Uterus (tissue), 4 donors: ENCODE results near the gene NEB. TPM values are rescaled to one million over a fixed set of nuclear protein-coding genes. Genes with fewer than 3 reads are reported as not detected.

Experiments used
- DNase-seq, 2 donors: peaks; one replicate each; pipeline ENCODE4 v3.0.0-alpha.2; 2019 to 2020
- H3K27ac ChIP-seq, 2 donors: fragments of 200-600 bp; sonication (generic); 1 replicate in 1 of 2; 2 replicates in 1 of 2; pipeline ENCODE4 v1.5.1; 2016 to 2018
- H3K27me3 ChIP-seq, 2 donors: fragments of 200-600 bp; sonication (generic); one replicate each; pipeline ENCODE4 v1.5.1; 2018 to 2019; ENCODE audit warnings: control low read depth in 1 of 2
- H3K36me3 ChIP-seq, 2 donors: fragments of 200-600 bp; sonication (generic); one replicate each; pipeline ENCODE4 v1.5.1; 2019; ENCODE audit warnings: control low read depth in 1 of 2
- H3K4me1 ChIP-seq, 2 donors: fragments of 200-600 bp; sonication (generic); one replicate each; pipeline ENCODE4 v1.5.1; 2018 to 2019; ENCODE audit warnings: control low read depth in 1 of 2
- H3K4me3 ChIP-seq, 2 donors: fragments of 200-600 bp; sonication (generic); 1 replicate in 1 of 2; 2 replicates in 1 of 2; pipeline ENCODE4 v1.5.1; 2018 to 2019; ENCODE audit warnings: mild to moderate bottlenecking in 1 of 2
- H3K9me3 ChIP-seq, 2 donors: fragments of 200-600 bp; sonication (generic); one replicate each; pipeline ENCODE4 v1.5.1; 2019; ENCODE audit warnings: control low read depth in 1 of 2
- POLR2A ChIP-seq, 2 donors: fragments of 450-650 bp; IDR thresholded peaks; one replicate each; pipeline ENCODE4 v1.6.1; 2016; ENCODE audit warnings: antibody characterized with exemption in 2 of 2, mild to moderate bottlenecking in 1 of 2, moderate library complexity in 1 of 2
- intact Hi-C: fragments of 100-400 bp; cut with DNase I; formaldehyde crosslinking; loops from one replicate; pipeline ENCODE4 v1.15.1; 2023; ENCODE audit warnings: low total_unique reads
- total RNA-seq, 4 donors: library from RNA; depleted of rRNA in 3 of 4; stranded (reverse); fragments of >200 nt in 3 of 4; gene quantifications; one replicate each; pipeline versions ENCODE4 v1.1.0 to v1.2.4, GENCODE V29; 2014 to 2023
- TF ChIP-seq, protein P1 (sequence below), 4 experiments: fragments of 200-600 bp in 2 of 4; fragments of 450-650 bp in 2 of 4; sonication (generic) in 2 of 4; IDR thresholded peaks; one replicate each; pipeline ENCODE4 v1.5.1; 2016 to 2019; ENCODE audit warnings: antibody characterized with exemption in 4 of 4, mild to moderate bottlenecking in 2 of 4, moderate library complexity in 1 of 4
- donor health status: DM: yes; HTN: yes; CAD: no.

NEB gene
- total RNA-seq, 4 donors from 2014 or later: under 0.01 to 2.2 (median 0.84) TPM

GRCh38 chr2:151522556-151522955 is 211.7 kb downstream of the NEB start:
- H3K27ac ChIP-seq: no peak overlapping the region
- H3K4me3 ChIP-seq: no peak overlapping the region
- no peaks in the 10 kb centered on the region for H3K36me3 ChIP-seq
- no peaks in the 10 kb centered on the region for H3K9me3 ChIP-seq
- no peak for DNase-seq
- intact Hi-C loops: no loop called here
- no peaks in the 10 kb centered on the region for H3K4me1 ChIP-seq
- TF ChIP-seq POLR2A (IDR thresholded peaks at IDR 0.05): no peak
- TF ChIP-seq, protein P1, sequence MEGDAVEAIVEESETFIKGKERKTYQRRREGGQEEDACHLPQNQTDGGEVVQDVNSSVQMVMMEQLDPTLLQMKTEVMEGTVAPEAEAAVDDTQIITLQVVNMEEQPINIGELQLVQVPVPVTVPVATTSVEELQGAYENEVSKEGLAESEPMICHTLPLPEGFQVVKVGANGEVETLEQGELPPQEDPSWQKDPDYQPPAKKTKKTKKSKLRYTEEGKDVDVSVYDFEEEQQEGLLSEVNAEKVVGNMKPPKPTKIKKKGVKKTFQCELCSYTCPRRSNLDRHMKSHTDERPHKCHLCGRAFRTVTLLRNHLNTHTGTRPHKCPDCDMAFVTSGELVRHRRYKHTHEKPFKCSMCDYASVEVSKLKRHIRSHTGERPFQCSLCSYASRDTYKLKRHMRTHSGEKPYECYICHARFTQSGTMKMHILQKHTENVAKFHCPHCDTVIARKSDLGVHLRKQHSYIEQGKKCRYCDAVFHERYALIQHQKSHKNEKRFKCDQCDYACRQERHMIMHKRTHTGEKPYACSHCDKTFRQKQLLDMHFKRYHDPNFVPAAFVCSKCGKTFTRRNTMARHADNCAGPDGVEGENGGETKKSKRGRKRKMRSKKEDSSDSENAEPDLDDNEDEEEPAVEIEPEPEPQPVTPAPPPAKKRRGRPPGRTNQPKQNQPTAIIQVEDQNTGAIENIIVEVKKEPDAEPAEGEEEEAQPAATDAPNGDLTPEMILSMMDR (IDR thresholded peaks at IDR 0.05): no peak
- H3K27me3 ChIP-seq: no peaks in the 10 kb centered on the region

DNA sequence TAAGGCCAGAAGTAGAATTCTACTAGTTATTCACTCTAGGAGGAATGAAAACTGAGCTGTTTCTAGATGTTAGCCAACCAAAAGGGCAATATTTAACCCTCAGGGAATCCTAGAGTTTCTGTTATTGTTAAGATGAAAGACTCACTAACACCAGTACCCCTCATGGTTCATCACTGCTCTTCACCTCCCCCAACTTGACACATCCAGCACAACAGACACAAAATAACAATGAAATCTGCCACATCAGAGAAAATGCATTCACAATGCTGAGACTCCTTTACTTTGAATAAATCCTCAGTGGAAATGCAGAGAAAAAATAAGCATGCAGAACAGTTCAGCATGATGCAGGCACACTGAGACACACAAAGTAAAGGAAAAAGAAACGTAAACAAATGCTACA is 213.3 kb downstream of the NEB start:
- Histone ChIP-seq H3K27ac (no peak overlapping the region), H3K4me1 (no peaks in the 10 kb centered on the region), H3K4me3 (no peak overlapping the region), H3K9me3 (no peaks in the 10 kb centered on the region), H3K27me3 (no peaks in the 10 kb centered on the region), H3K36me3 (no peaks in the 10 kb centered on the region)
- DNase-seq: no peak
- intact Hi-C loops: no loop called here
- TF ChIP-seq, protein P1 (IDR thresholded peaks at IDR 0.05): no peak
- TF ChIP-seq POLR2A (IDR thresholded peaks at IDR 0.05): no peak

DNA sequence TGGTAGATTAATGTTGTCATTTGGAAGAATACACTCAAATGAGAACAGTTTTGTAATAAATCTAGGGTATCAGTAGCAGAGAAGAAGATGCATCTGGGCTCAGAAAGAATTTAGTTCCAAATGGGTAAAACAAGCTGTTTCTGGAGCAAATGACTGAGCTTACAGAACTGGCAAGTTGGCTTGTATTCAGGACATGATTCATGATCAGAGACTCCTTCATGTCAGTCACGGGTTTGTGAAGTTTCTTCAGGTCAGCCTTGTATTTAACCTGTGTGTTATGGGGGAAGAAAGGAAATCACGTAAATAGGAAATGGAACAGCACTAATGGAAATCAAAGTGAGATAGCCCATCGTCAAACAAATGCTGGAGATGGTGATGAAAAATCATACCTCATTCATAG is 215.5 kb downstream of the NEB start:
- Histone ChIP-seq H3K4me1 (no peaks in the 10 kb centered on the region), H3K36me3 (no peaks in the 10 kb centered on the region), H3K27me3 (no peaks in the 10 kb centered on the region), H3K9me3 (no peaks in the 10 kb centered on the region), H3K4me3 (no peak overlapping the region), H3K27ac (no peak overlapping the region)
- no peak for TF ChIP-seq POLR2A (IDR thresholded peaks at IDR 0.05)
- TF ChIP-seq, protein P1 (IDR thresholded peaks at IDR 0.05): no peak
- intact Hi-C loops: no loop called here
- DNase-seq: no peak

- Histone ChIP-seq H3K9me3 (no peaks in the 10 kb centered on the region), H3K27me3 (no peaks in the 10 kb centered on the region), H3K36me3 (no peaks in the 10 kb centered on the region), H3K4me3 (no peak overlapping the region), H3K4me1 (no peaks in the 10 kb centered on the region), H3K27ac (no peak overlapping the region)
- no peak for TF ChIP-seq POLR2A (IDR thresholded peaks at IDR 0.05)
- intact Hi-C loops: no loop called here
- DNase-seq: no peak
Observed at GRCh38 chr2:151508519-151508918, 225.8 kb downstream of the NEB start.

DNA sequence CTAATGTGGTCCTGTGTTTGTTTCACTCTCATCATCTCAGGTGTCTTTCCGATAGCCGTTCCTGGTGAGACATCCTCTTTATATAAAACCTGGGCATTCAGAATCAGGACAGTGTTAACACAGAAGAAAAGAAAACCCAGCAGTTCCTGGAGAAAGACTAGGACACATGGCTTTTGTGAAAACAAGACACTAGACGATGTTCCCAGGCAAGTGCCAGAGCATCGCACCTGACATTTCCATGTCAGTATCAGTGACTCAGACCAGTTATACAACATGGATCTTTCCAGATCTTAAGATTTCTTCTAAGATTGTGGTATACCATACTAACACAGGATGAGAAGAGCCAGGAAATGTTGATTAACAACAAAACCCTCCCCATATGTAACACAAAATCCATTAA is 228.1 kb downstream of the NEB start:
- Histone ChIP-seq H3K27ac (no peak overlapping the region), H3K4me1 (no peaks in the 10 kb centered on the region), H3K4me3 (no peak overlapping the region), H3K9me3 (no peaks in the 10 kb centered on the region), H3K36me3 (no peaks in the 10 kb centered on the region), H3K27me3 (no peaks in the 10 kb centered on the region)
- intact Hi-C loops: no loop called here
- DNase-seq: no peak
- no peak for TF ChIP-seq POLR2A (IDR thresholded peaks at IDR 0.05)
- TF ChIP-seq, protein P1 (IDR thresholded peaks at IDR 0.05): no peak

GRCh38 chr2:151498178-151498577 is 236.1 kb downstream of the NEB start:
- no peaks in the 10 kb centered on the region for H3K9me3 ChIP-seq
- intact Hi-C loops: no loop called here
- H3K27me3 ChIP-seq: no peaks in the 10 kb centered on the region

More at GRCh38 chr2:151498178-151498577, 236.1 kb downstream of the NEB start:
- no peak for TF ChIP-seq POLR2A (IDR thresholded peaks at IDR 0.05)
- TF ChIP-seq, protein P1 (IDR thresholded peaks at IDR 0.05): no peak
- H3K36me3 ChIP-seq: no peaks in the 10 kb centered on the region
- no peak for DNase-seq
- no peak overlapping the region for H3K4me3 ChIP-seq
- H3K4me1 ChIP-seq: no peaks in the 10 kb centered on the region
- H3K27ac ChIP-seq: no peak overlapping the region
